ENCODE data around the gene PSMB4. TPM values are rescaled to one million over a fixed set of nuclear protein-coding genes. Genes with fewer than 3 reads are reported as not detected.
A peak's percentile ranks its signal among the peaks of the same experiment; 100 is the strongest.
"Not testable (repeated sequence)": the region's sequence is repeated elsewhere in the genome, so short reads cannot be mapped to it uniquely, and the experiment has no call there.

PSMB4 gene
- total RNA-seq (2022) (281 and 320 TPM in 2 replicates), Bru-seq, nascent RNA (percentile 97 among the genes with signal in this experiment), BruChase-seq, experiment 1, labeled RNA remaining after a 6-hour chase (percentile 99 among the genes with signal in this experiment), BruChase-seq, experiment 2, labeled RNA remaining after a 2-hour chase (percentile 98 among the genes with signal in this experiment)
- long read RNA-seq, transcript PSMB4-201 (7 exons, 964 nt) = major isoform, 69 of 81 reads
- long read RNA-seq, partial matches to known transcripts = 5 of 81 reads
- long read RNA-seq, other reads (novel, unspliced or antisense) = 5 of 81 reads

- ChIA-PET POLR2A (interaction anchor here (0.6 to 5.7 kb wide), 42 partner anchors 8 to 1131 kb away, joined by 3 to 60 read pairs (median 6); partner anchors contain the start of genes APH1A, MRPL9, PI4KB and PIP5K1A), CTCF (interaction anchor here (0.6 to 4.0 kb wide), 16 partner anchors 16 to 228 kb away, joined by 3 to 35 read pairs (median 4); partner anchors contain the start of gene PI4KB)
- Mint-ChIP-seq H3K36me3 (ENCODE audit: insufficient read depth, unreplicated experiment) (peaks cover 54% of the 10 kb centered on the region), H3K27ac (ENCODE audit: low read depth, unreplicated experiment) (peak within 1 kb of the TSS; percentile 99), H3K27me3 (ENCODE audit: insufficient read depth, unreplicated experiment) (no peaks in the 10 kb centered on the region), H3K4me3 (ENCODE audit: unreplicated experiment) (peak within 1 kb of the TSS; percentile 93), H3K4me1 (ENCODE audit: insufficient read depth, unreplicated experiment) (peaks cover 20% of the 10 kb centered on the region), H3K9me3 (ENCODE audit: unreplicated experiment) (no peaks in the 10 kb centered on the region)
- BruUV-seq (replicated peaks) = TSS peak; percentile 81
- TF ChIP-seq CTCF (IDR thresholded peaks at IDR 0.05; ENCODE audit: unreplicated experiment) = peak; percentile 31
- DNase-seq (ENCODE audit: unreplicated experiment) = peak; percentile 97
- intact Hi-C loops (cut with micrococcal nuclease) = loop anchor here (1.0 to 2.0 kb wide), 6 partner anchors 52 to 203 kb away; partner anchors contain the start of gene RFX5
These were observed at the start of gene PSMB4 for GRCh38 chr1:151399324-151400171. Gene PSMB4, plus strand, starts transcription at chr1:151399573. Its CDS starts 15 bp downstream, at chr1:151399588.

- H3K9me3 Mint-ChIP-seq (ENCODE audit: unreplicated experiment); H3K27me3 Mint-ChIP-seq (ENCODE audit: insufficient read depth, unreplicated experiment); H3K4me3 Mint-ChIP-seq (ENCODE audit: unreplicated experiment); intact Hi-C loops (cut with micrococcal nuclease); H3K27ac Mint-ChIP-seq (ENCODE audit: low read depth, unreplicated experiment); BruUV-seq (replicated peaks); DNase-seq (ENCODE audit: unreplicated experiment): not testable (repeated sequence)
- H3K36me3 Mint-ChIP-seq (ENCODE audit: insufficient read depth, unreplicated experiment) = peaks cover 15% of the 10 kb centered on the region
- peaks cover 30% of the 10 kb centered on the region for H3K4me1 Mint-ChIP-seq (ENCODE audit: insufficient read depth, unreplicated experiment)
- CTCF ChIA-PET = interaction anchor here (0.6 to 10.5 kb wide), 3 partner anchors 12 to 190 kb away, joined by 3 to 104 read pairs (median 3); no protein-coding TSS in a partner anchor
- POLR2A ChIA-PET = interaction anchor here (0.6 to 3.0 kb wide), 5 partner anchors 15 to 103 kb away, joined by 3 to 10 read pairs (median 5); partner anchors contain the start of gene PI4KB
These were observed 49.0 kb upstream of the PSMB4 start for GRCh38 chr1:151350323-151350722.

GRCh38 chr1:151352021-151352718, 47.2 kb upstream of the PSMB4 start:
- DNase-seq (ENCODE audit: unreplicated experiment) = peak; percentile 97
- no peak for TF ChIP-seq CTCF (IDR thresholded peaks at IDR 0.05; ENCODE audit: unreplicated experiment)
- Mint-ChIP-seq H3K27ac (ENCODE audit: low read depth, unreplicated experiment) (peak overlapping the region; percentile 8), H3K27me3 (ENCODE audit: insufficient read depth, unreplicated experiment) (no peaks in the 10 kb centered on the region), H3K36me3 (ENCODE audit: insufficient read depth, unreplicated experiment) (peaks cover 5% of the 10 kb centered on the region), H3K9me3 (ENCODE audit: unreplicated experiment) (no peaks in the 10 kb centered on the region), H3K4me1 (ENCODE audit: insufficient read depth, unreplicated experiment) (peaks cover 14% of the 10 kb centered on the region), H3K4me3 (ENCODE audit: unreplicated experiment) (no peak overlapping the region)
- intact Hi-C loops (cut with micrococcal nuclease) = no loop called here
- no TSS peak for BruUV-seq (replicated peaks)
- POLR2A ChIA-PET = interaction anchor here (0.6 to 3.8 kb wide), 11 partner anchors 12 to 603 kb away, joined by 3 to 30 read pairs (median 4); partner anchors contain the start of genes PI4KB, PSMB4, SELENBP1 and VPS72
- CTCF ChIA-PET = interaction anchor here (0.6 to 10.5 kb wide), 10 partner anchors 14 to 484 kb away, joined by 3 to 104 read pairs (median 4); no protein-coding TSS in a partner anchor

- no peak overlapping the region for H3K4me3 Mint-ChIP-seq (ENCODE audit: unreplicated experiment)
- CTCF ChIA-PET = interaction anchor here (0.5 to 10.5 kb wide), 3 partner anchors 18 to 117 kb away, joined by 3 to 104 read pairs (median 3); no protein-coding TSS in a partner anchor
- no peak for TF ChIP-seq CTCF (IDR thresholded peaks at IDR 0.05; ENCODE audit: unreplicated experiment)
- POLR2A ChIA-PET = interaction anchor here (0.6 to 1.5 kb wide), 4 partner anchors 12 to 63 kb away, joined by 3 to 5 read pairs (median 4); partner anchors contain the start of gene SELENBP1
- peaks cover 5% of the 10 kb centered on the region for H3K4me1 Mint-ChIP-seq (ENCODE audit: insufficient read depth, unreplicated experiment)
- intact Hi-C loops (cut with micrococcal nuclease) = no loop called here
- peaks cover 1% of the 10 kb centered on the region for H3K36me3 Mint-ChIP-seq (ENCODE audit: insufficient read depth, unreplicated experiment)
- H3K27ac Mint-ChIP-seq (ENCODE audit: low read depth, unreplicated experiment) = no peak overlapping the region
- H3K27me3 Mint-ChIP-seq (ENCODE audit: insufficient read depth, unreplicated experiment) = no peaks in the 10 kb centered on the region
- H3K9me3 Mint-ChIP-seq (ENCODE audit: unreplicated experiment) = peaks cover 3% of the 10 kb centered on the region
- BruUV-seq (replicated peaks) = no TSS peak
- no peak for DNase-seq (ENCODE audit: unreplicated experiment)
These were observed 42.7 kb upstream of the PSMB4 start for GRCh38 chr1:151356696-151357095.
